Measurements from ENCODE around the gene MRC2.

The MRC2 gene

GRCh38 chr17:62657145-62657665 is 29.7 kb downstream of the MRC2 start:
- Histone ChIP-seq H3K9ac (ENCODE audit: low read length) (no peak overlapping the region), H3K36me3 (replicated peaks; ENCODE audit: insufficient read depth, low read length) (no peaks in the 10 kb centered on the region), H4K20me1 (ENCODE audit: insufficient read depth, low read length) (no peaks in the 10 kb centered on the region), H3K27me3 (replicated peaks; ENCODE audit: insufficient read depth, low read length) (peaks cover 2% of the 10 kb centered on the region), H3K27ac (ENCODE audit: low read length) (no peak overlapping the region), H3K9me3 (replicated peaks; ENCODE audit: insufficient read depth, low read length) (no peaks in the 10 kb centered on the region), H3K4me1 (ENCODE audit: low read length) (no peaks in the 10 kb centered on the region), H3K4me2 (ENCODE audit: low read depth, low read length) (no peak overlapping the region), H3F3A (ENCODE audit: insufficient read depth, low read length) (no peaks in the 10 kb centered on the region), H3K4me3 (ENCODE audit: low read length) (no peak overlapping the region), H3K79me2 (ENCODE audit: low read length) (no peaks in the 10 kb centered on the region), H2AFZ (ENCODE audit: low read length) (no peak overlapping the region), H3K9me2 (replicated peaks; ENCODE audit: insufficient read depth, low read length) (no peaks in the 10 kb centered on the region)
- TF ChIP-seq EZH2 (optimal IDR thresholded peaks at IDR 0.05; ENCODE audit: low read depth, low read length), result no peak
- no peak for TF ChIP-seq EZH2phosphoT487 (IDR thresholded peaks at IDR 0.05; ENCODE audit: low read length)
- no peak for TF ChIP-seq CTCF (IDR thresholded peaks at IDR 0.05; ENCODE audit: low read length)
- no peak for DNase-seq

- Histone ChIP-seq H3K4me1 (ENCODE audit: low read length) (no peaks in the 10 kb centered on the region), H3K9me2 (replicated peaks; ENCODE audit: insufficient read depth, low read length) (no peaks in the 10 kb centered on the region), H2AFZ (ENCODE audit: low read length) (no peak overlapping the region), H3K79me2 (ENCODE audit: low read length) (no peaks in the 10 kb centered on the region), H3K9me3 (replicated peaks; ENCODE audit: insufficient read depth, low read length) (no peaks in the 10 kb centered on the region), H3K27me3 (replicated peaks; ENCODE audit: insufficient read depth, low read length) (no peaks in the 10 kb centered on the region), H3F3A (ENCODE audit: insufficient read depth, low read length) (no peaks in the 10 kb centered on the region), H3K9ac (ENCODE audit: low read length) (no peak overlapping the region), H3K36me3 (replicated peaks; ENCODE audit: insufficient read depth, low read length) (no peaks in the 10 kb centered on the region), H3K27ac (ENCODE audit: low read length) (no peak overlapping the region), H3K4me3 (ENCODE audit: low read length) (no peak overlapping the region), H3K4me2 (ENCODE audit: low read depth, low read length) (no peak overlapping the region), H4K20me1 (ENCODE audit: insufficient read depth, low read length) (no peaks in the 10 kb centered on the region)
- no peak for DNase-seq
- TF ChIP-seq EZH2phosphoT487 (IDR thresholded peaks at IDR 0.05; ENCODE audit: low read length) (no peak), EZH2 (optimal IDR thresholded peaks at IDR 0.05; ENCODE audit: low read depth, low read length) (no peak), CTCF (IDR thresholded peaks at IDR 0.05; ENCODE audit: low read length) (no peak)
Measured at GRCh38 chr17:62657690-62658089, 30.2 kb downstream of the MRC2 start.

- Histone ChIP-seq H4K20me1 (ENCODE audit: insufficient read depth, low read length) (no peaks in the 10 kb centered on the region), H3K4me3 (ENCODE audit: low read length) (no peak overlapping the region), H3K27me3 (replicated peaks; ENCODE audit: insufficient read depth, low read length) (no peaks in the 10 kb centered on the region), H3F3A (ENCODE audit: insufficient read depth, low read length) (no peaks in the 10 kb centered on the region), H3K79me2 (ENCODE audit: low read length) (no peaks in the 10 kb centered on the region), H2AFZ (ENCODE audit: low read length) (no peak overlapping the region), H3K9me3 (replicated peaks; ENCODE audit: insufficient read depth, low read length) (no peaks in the 10 kb centered on the region), H3K9ac (ENCODE audit: low read length) (no peak overlapping the region), H3K27ac (ENCODE audit: low read length) (no peak overlapping the region), H3K36me3 (replicated peaks; ENCODE audit: insufficient read depth, low read length) (no peaks in the 10 kb centered on the region), H3K4me2 (ENCODE audit: low read depth, low read length) (no peak overlapping the region), H3K9me2 (replicated peaks; ENCODE audit: insufficient read depth, low read length) (no peaks in the 10 kb centered on the region), H3K4me1 (ENCODE audit: low read length) (no peaks in the 10 kb centered on the region)
- no peak for TF ChIP-seq CTCF (IDR thresholded peaks at IDR 0.05; ENCODE audit: low read length)
- TF ChIP-seq EZH2 (optimal IDR thresholded peaks at IDR 0.05; ENCODE audit: low read depth, low read length), result no peak
- TF ChIP-seq EZH2phosphoT487 (IDR thresholded peaks at IDR 0.05; ENCODE audit: low read length), result no peak
- DNase-seq, result no peak
Measured at GRCh38 chr17:62658136-62658920, 30.9 kb downstream of the MRC2 start.

Data from MM.1S (cell line).